H1 (cell line): ENCODE measurements around the gene CLCNKB. TPM values are rescaled to one million over a fixed set of nuclear protein-coding genes. Genes with fewer than 3 reads are reported as not detected.
A peak's percentile ranks its signal among the peaks of the same experiment; 100 is the strongest.

Experiments
- CTCF ChIA-PET: fragments of 300-600 bp; sonication (Branson Sonifier 250); formaldehyde crosslinking; loops from one replicate; lab custom pipeline; 2021; ENCODE audit not compliant: partially characterized antibody; lab: Charles Lee
- POLR2A ChIA-PET: fragments of 300-600 bp; sonication (Branson Sonifier 250); formaldehyde crosslinking; loops from one replicate; lab custom pipeline; 2021; ENCODE audit warnings: inconsistent platforms; ENCODE audit not compliant: partially characterized antibody; lab: Charles Lee
- DNase-seq, 2 experiments: peaks; one replicate each; pipeline versions ENCODE4 v3.0.0 to v3.0.0-alpha.2; 2010 to 2022; ENCODE audit warnings: low spot score in 2 of 2, low read depth in 1 of 2, mixed read lengths in 1 of 2
- FAIRE-seq: peaks from 2 replicates; lab custom pipeline; 2011; peaks lifted over from hg19 to GRCh38; lab: Jason Lieb, UNC
- H2AFZ ChIP-seq: 2 replicates; pipeline ENCODE4 v1.8.1; 2012; ENCODE audit warnings: low read length, inconsistent platforms
- H2AK5ac ChIP-seq: 2 replicates; pipeline ENCODE4 v1.6.1; 2013; ENCODE audit warnings: low read depth, low read length
- H2BK120ac ChIP-seq: replicated peaks from 2 replicates; pipeline ENCODE3; 2013; ENCODE audit warnings: low read depth, low read length, inconsistent platforms
- H2BK12ac ChIP-seq: 2 replicates; pipeline ENCODE4 v1.6.1; 2013; ENCODE audit warnings: low read depth, low read length
- H2BK15ac ChIP-seq: 2 replicates; pipeline ENCODE4 v1.6.1; 2013; ENCODE audit warnings: low read length
- H2BK20ac ChIP-seq: 2 replicates; pipeline ENCODE4 v1.6.1; 2013; ENCODE audit warnings: low read length
- H2BK5ac ChIP-seq: 2 replicates; pipeline ENCODE4 v1.6.1; 2013; ENCODE audit warnings: low read depth, low read length
- H3K14ac ChIP-seq: 2 replicates; pipeline ENCODE4 v1.6.1; 2013; ENCODE audit warnings: inconsistent platforms; ENCODE audit not compliant: insufficient read length
- H3K18ac ChIP-seq: 2 replicates; pipeline ENCODE4 v1.6.1; 2013; ENCODE audit warnings: low read length; ENCODE audit errors: extremely low read depth
- H3K23ac ChIP-seq: 2 replicates; pipeline ENCODE4 v1.6.1; 2013; ENCODE audit warnings: inconsistent platforms; ENCODE audit not compliant: insufficient read length
- H3K23me2 ChIP-seq: 2 replicates; pipeline ENCODE4 v1.6.1; 2013; ENCODE audit warnings: low read depth, low read length
- H3K27ac ChIP-seq: 2 replicates; pipeline ENCODE4 v1.6.1; 2011; ENCODE audit warnings: low read depth, low read length, inconsistent platforms
- H3K27me3 ChIP-seq, 4 experiments: replicated peaks in 1 of 4; 1 replicate in 1 of 4; 2 replicates in 3 of 4; pipeline versions ENCODE4 v1.6.1 to v1.8.1; 2011 to 2013; ENCODE audit warnings: low read length in 3 of 4, mild to moderate bottlenecking in 3 of 4, inconsistent platforms in 2 of 4, mixed read lengths in 2 of 4, moderate library complexity in 1 of 4; ENCODE audit not compliant: control insufficient read depth in 3 of 4, insufficient read depth in 3 of 4; ENCODE audit errors: extremely low read depth in 1 of 4
- H3K36me3 ChIP-seq, 4 experiments: 2 replicates each; pipeline versions ENCODE4 v1.6.1 to v1.8.1; 2011 to 2013; ENCODE audit warnings: mild to moderate bottlenecking in 4 of 4, low read length in 3 of 4, moderate library complexity in 2 of 4, control low read depth in 1 of 4, inconsistent platforms in 1 of 4; ENCODE audit not compliant: insufficient read depth in 4 of 4, control insufficient read depth in 2 of 4
- H3K4ac ChIP-seq: replicated peaks from 2 replicates; pipeline ENCODE3; 2013; ENCODE audit warnings: low read length, low read depth, mixed read lengths, inconsistent platforms; ENCODE audit not compliant: insufficient read length
- H3K4me1 ChIP-seq, 4 experiments: replicated peaks in 1 of 4; 1 replicate in 1 of 4; 2 replicates in 3 of 4; pipeline versions ENCODE4 v1.6.1 to v1.8.1; 2011 to 2013; ENCODE audit warnings: low read length in 3 of 4, inconsistent platforms in 2 of 4, mixed read lengths in 1 of 4; ENCODE audit not compliant: insufficient read depth in 4 of 4, control insufficient read depth in 3 of 4
- H3K4me2 ChIP-seq, 2 experiments: 2 replicates each; pipeline versions ENCODE4 v1.6.1 to v1.8.1; 2011 to 2013; ENCODE audit warnings: low read depth in 2 of 2, low read length in 2 of 2, control low read depth in 1 of 2, inconsistent platforms in 1 of 2, mild to moderate bottlenecking in 1 of 2; ENCODE audit not compliant: insufficient read depth in 1 of 2
- H3K4me3 ChIP-seq, 4 experiments: fragments of 200-600, 300-600 bp in 1 of 4; sonication (generic), shearing (Covaris generic), sonication (Bioruptor Twin) in 1 of 4; 2 replicates each; pipeline versions ENCODE4 v1.5.1 to v1.8.1; 2011 to 2016; ENCODE audit warnings: low read length in 4 of 4, low read depth in 3 of 4, control low read depth in 2 of 4, inconsistent platforms in 2 of 4, mild to moderate bottlenecking in 2 of 4, mixed read lengths in 1 of 4, moderate library complexity in 1 of 4; ENCODE audit not compliant: insufficient read depth in 2 of 4; ENCODE audit errors: extremely low read depth in 1 of 4
- H3K56ac ChIP-seq: replicated peaks from 2 replicates; pipeline ENCODE3; 2013; ENCODE audit warnings: low read depth, mild to moderate bottlenecking, mixed read lengths, low read length, inconsistent platforms; ENCODE audit not compliant: insufficient read length
- H3K79me1 ChIP-seq: 2 replicates; pipeline ENCODE4 v1.6.1; 2013; ENCODE audit warnings: low read depth, low read length, control low read depth
- H3K79me2 ChIP-seq, 2 experiments: 2 replicates each; pipeline versions ENCODE4 v1.6.1 to v1.8.1; 2012 to 2013; ENCODE audit warnings: low read length in 2 of 2, mild to moderate bottlenecking in 2 of 2, inconsistent platforms in 1 of 2; ENCODE audit not compliant: insufficient read depth in 2 of 2, control insufficient read depth in 1 of 2
- H3K9ac ChIP-seq, 4 experiments: replicated peaks in 1 of 4; 1 replicate in 1 of 4; 2 replicates in 3 of 4; pipeline versions ENCODE4 v1.6.1 to v1.8.1; 2011 to 2013; ENCODE audit warnings: low read depth in 3 of 4, low read length in 3 of 4, control low read depth in 2 of 4, mild to moderate bottlenecking in 2 of 4, moderate library complexity in 2 of 4, inconsistent platforms in 1 of 4; ENCODE audit errors: extremely low read depth in 1 of 4
- H3K9me3 ChIP-seq, 2 experiments: 2 replicates each; pipeline versions ENCODE4 v1.6.1 to v1.8.1; 2012 to 2013; ENCODE audit warnings: mild to moderate bottlenecking in 2 of 2, moderate library complexity in 2 of 2, control low read depth in 1 of 2, inconsistent platforms in 1 of 2, low read depth in 1 of 2, low read length in 1 of 2, mixed read lengths in 1 of 2; ENCODE audit not compliant: insufficient read depth in 2 of 2
- H4K20me1 ChIP-seq, 2 experiments: replicated peaks in 1 of 2; 2 replicates each; pipeline versions ENCODE3 to v1.8.1; 2011 to 2013; ENCODE audit warnings: inconsistent platforms in 2 of 2, low read length in 2 of 2, mild to moderate bottlenecking in 1 of 2; ENCODE audit not compliant: insufficient read depth in 2 of 2, control insufficient read depth in 1 of 2
- H4K5ac ChIP-seq: 2 replicates; pipeline ENCODE4 v1.6.1; 2013; ENCODE audit warnings: low read length, low read depth, mixed read lengths, inconsistent platforms; ENCODE audit not compliant: insufficient read length
- H4K8ac ChIP-seq: 2 replicates; pipeline ENCODE4 v1.8.0; 2013; ENCODE audit warnings: mild to moderate bottlenecking, moderate library complexity, low read length, inconsistent platforms; ENCODE audit not compliant: insufficient read depth; ENCODE audit errors: extremely low read depth
- H4K91ac ChIP-seq: replicated peaks from 2 replicates; pipeline ENCODE3; 2013; ENCODE audit warnings: low read length, mixed read lengths, inconsistent platforms; ENCODE audit not compliant: insufficient read length
- ATF2 ChIP-seq: IDR thresholded peaks from 2 replicates; pipeline ENCODE4 v1.6.1; 2012; ENCODE audit warnings: low read length, inconsistent platforms
- CHD1 ChIP-seq: IDR thresholded peaks from 2 replicates; pipeline ENCODE4 v1.6.1; 2012; ENCODE audit warnings: low read depth, low read length, improper control_type of control experiment
- E2F6 ChIP-seq: IDR thresholded peaks from 2 replicates; pipeline ENCODE4 v1.6.1; 2012; ENCODE audit warnings: inconsistent platforms
- EP300 ChIP-seq, 2 experiments: IDR thresholded peaks; 1 replicate in 1 of 2; 2 replicates in 1 of 2; pipeline ENCODE4 v1.6.1; 2011 to 2012; ENCODE audit warnings: low read depth in 2 of 2, low read length in 2 of 2, mild to moderate bottlenecking in 2 of 2, borderline replicate concordance in 1 of 2, inconsistent platforms in 1 of 2, moderate library complexity in 1 of 2
- EZH2 ChIP-seq: fragments of 200-600 bp; sonication (generic); IDR thresholded peaks from 2 replicates; pipeline ENCODE4 v1.7.1; 2012; ENCODE audit warnings: low read depth, mild to moderate bottlenecking, moderate library complexity, low read length, inconsistent platforms; ENCODE audit not compliant: severe bottlenecking
- HDAC6 ChIP-seq: IDR thresholded peaks from one replicate; pipeline ENCODE4 v1.7.1; 2012; ENCODE audit warnings: low read depth, mild to moderate bottlenecking, inconsistent platforms, low read length, moderate library complexity
- SIN3A ChIP-seq, 2 experiments: IDR thresholded peaks in 1 of 2; conservative IDR thresholded peaks in 1 of 2; 2 replicates each; pipeline ENCODE4 v1.6.1; 2011 to 2012; ENCODE audit warnings: low read length in 2 of 2, improper control_type of control experiment in 1 of 2, low read depth in 1 of 2, mild to moderate bottlenecking in 1 of 2
- SIRT6 ChIP-seq: IDR thresholded peaks from one replicate; pipeline ENCODE4 v1.7.1; 2012; ENCODE audit warnings: low read length, inconsistent platforms
- USF2 ChIP-seq: IDR thresholded peaks from 2 replicates; pipeline ENCODE4 v1.6.1; 2011; ENCODE audit warnings: low read length, improper control_type of control experiment
- WGBS, 2 experiments: shearing (Covaris generic) in 1 of 2; methylation state at CpG; one replicate each; pipeline versions ENCODE4 v1.1.6 to v1.1.7; 2013 to 2015; ENCODE audit warnings: low lambda C conversion rate in 2 of 2, mixed read lengths in 2 of 2, inconsistent platforms in 1 of 2, low coverage in 1 of 2, missing lambda C conversion rate in 1 of 2; ENCODE audit not compliant: insufficient replicate concordance in 2 of 2, insufficient coverage in 1 of 2, insufficient read length in 1 of 2; ENCODE audit errors: extremely low coverage in 1 of 2, missing lambda C conversion rate in 1 of 2; 5-methylcytosine and 5-hydroxymethylcytosine counted together
- polyA plus RNA-seq, 7 experiments: library from polyadenylated mRNA; depleted of rRNA in 3 of 7; stranded (reverse) in 5 of 7; unstranded in 2 of 7; fragments of >200 nt in 5 of 7; fragments of 200-250 nt in 2 of 7; gene quantifications; 1 replicate in 5 of 7; 2 replicates in 1 of 7; 4 replicates in 1 of 7; pipeline versions ENCODE4 v1.2.1 to v1.2.3, GENCODE V29; 2011 to 2013; ENCODE audit warnings: missing spikeins in 2 of 7, mixed read lengths in 2 of 7
- total RNA-seq: library from RNA; stranded (reverse); fragmentation: NEBNext Ultra II Directional; extraction: Animal tissue kit (Norgen Biotek cat#: 25700); gene quantifications from 2 replicates; pipeline ENCODE4 v1.2.1, GENCODE V29; 2021

Gene CLCNKB
- total and polyA plus RNA-seq, 2 of the 8 experiments (the other 6 are each of a cell fraction or from before 2014, with no cell fraction given) = 1.2 to 3.5 TPM

- no peak overlapping the region for H3K56ac ChIP-seq
- no peaks in the 10 kb centered on the region for H3K27me3 ChIP-seq
- H3K23me2 ChIP-seq = no peaks in the 10 kb centered on the region
- no peak overlapping the region for H3K23ac ChIP-seq
- H3K4ac ChIP-seq = no peak overlapping the region
- H2BK15ac ChIP-seq = no peak overlapping the region; the same call in 1 of the 2 replicates
- H3K9me3 ChIP-seq = no peaks in the 10 kb centered on the region
- H3K4me3 ChIP-seq = no peak overlapping the region
- H3K36me3 ChIP-seq = no peaks in the 10 kb centered on the region
- H4K5ac ChIP-seq = no peak overlapping the region
- peak overlapping the region; percentile 24; the same call in 1 of the 2 replicates for H3K18ac ChIP-seq
- H2BK120ac ChIP-seq = no peak overlapping the region
- no peaks in the 10 kb centered on the region for H3K79me1 ChIP-seq
- H4K91ac ChIP-seq = no peak overlapping the region
- no peak overlapping the region for H3K14ac ChIP-seq
- 59% methylated on average over 7 of the region's 7 CpGs; no CpG with 5 or more reads in 1 of the 2 experiments for WGBS, 2 experiments
- DNase-seq = no peak
- no peak overlapping the region for H3K4me2 ChIP-seq
- POLR2A ChIA-PET = interaction anchor here (0.7 kb wide), 1 partner anchor 69 kb away, joined by 3 read pairs; no protein-coding TSS in a partner anchor
- H3K79me2 ChIP-seq = no peaks in the 10 kb centered on the region
- no peak overlapping the region for H3K27ac ChIP-seq
- no peaks in the 10 kb centered on the region for H4K20me1 ChIP-seq
- H2BK12ac ChIP-seq = no peak overlapping the region
- no peak for FAIRE-seq
- no peak overlapping the region for H3K9ac ChIP-seq
- H2BK5ac ChIP-seq = no peak overlapping the region
- no peak overlapping the region for H2AFZ ChIP-seq
- 0 out of 2 replicates have a peak overlapping the region, but pooled peaks have one; percentile 13 for H2AK5ac ChIP-seq
- H2BK20ac ChIP-seq = 0 out of 2 replicates have a peak overlapping the region, but pooled peaks have one; percentile 32
- CTCF ChIA-PET = interaction anchor here (1.1 to 21.9 kb wide), 4 partner anchors 9 to 99 kb away, joined by 3 to 569 read pairs (median 12); no protein-coding TSS in a partner anchor
- no peak overlapping the region for H4K8ac ChIP-seq
- H3K4me1 ChIP-seq = peaks cover 0 to 12% (median 3%) of the 10 kb centered on the region in 4 experiments; a peak in 4 of 7 replicates
- TF ChIP-seq USF2 (no peak), EZH2 (no peak), SIN3A (conservative IDR thresholded peaks at IDR 0.05 in 1 of 2, IDR thresholded peaks at IDR 0.05 in 1 of 2; ENCODE audit: low read depth in 1 of 2, low read length in 2 of 2) (no peak), HDAC6 (no peak), EP300 (IDR thresholded peaks at IDR 0.05; ENCODE audit: borderline replicate concordance in 1 of 2, low read depth in 2 of 2, low read length in 2 of 2) (no peak), SIRT6 (no peak), E2F6 (no peak), CHD1 (no peak), ATF2 (no peak)
Observed at GRCh38 chr1:16087733-16088132, 44.2 kb downstream of the CLCNKB start.
